Fibroblast of upper back skin (primary cell): ENCODE data around the gene RTF1.

ENCODE experiments used
- DNase-seq: peaks from one replicate; pipeline ENCODE4 v3.0.0-alpha.2; 2013

Gene RTF1

GRCh38 chr15:41490355-41490754, 73.5 kb downstream of the RTF1 start:
- DNase-seq, result peak; percentile 95

GRCh38 chr15:41491889-41492288, 75.0 kb downstream of the RTF1 start:
- no peak for DNase-seq

- DNase-seq, result no peak
Measured at GRCh38 chr15:41492597-41493204, 75.8 kb downstream of the RTF1 start.

GRCh38 chr15:41493205-41493901, 76.5 kb downstream of the RTF1 start, which contains the start of gene ITPKA:
ITPKA (plus strand) TSS chr15:41493874; CDS start chr15:41493928, 54 bp downstream.
- peak; percentile 51 for DNase-seq

GRCh38 chr15:41493902-41494189, 77.0 kb downstream of the RTF1 start:
- no peak for DNase-seq

GRCh38 chr15:41494190-41494921, 77.5 kb downstream of the RTF1 start:
- DNase-seq, result no peak

GRCh38 chr15:41494922-41495735, 78.2 kb downstream of the RTF1 start:
- no peak for DNase-seq

- no peak for DNase-seq
Measured at GRCh38 chr15:41495736-41496599, 79.1 kb downstream of the RTF1 start.

- DNase-seq, result no peak
Measured at GRCh38 chr15:41498657-41499056, 81.8 kb downstream of the RTF1 start.

- DNase-seq, result no peak
Measured at GRCh38 chr15:41499109-41499851, 82.4 kb downstream of the RTF1 start.

- DNase-seq, result no peak
Measured at GRCh38 chr15:41501191-41501917, 84.5 kb downstream of the RTF1 start.

GRCh38 chr15:41501931-41502794, 85.3 kb downstream of the RTF1 start:
- no peak for DNase-seq

- no peak for DNase-seq
Measured at GRCh38 chr15:41502795-41503668, 86.1 kb downstream of the RTF1 start.

GRCh38 chr15:41503669-41504010, 86.7 kb downstream of the RTF1 start:
- DNase-seq, result no peak

- DNase-seq, result no peak
Measured at GRCh38 chr15:41504751-41505492, 88.0 kb downstream of the RTF1 start.

- no peak for DNase-seq
Measured at GRCh38 chr15:41505776-41506175, 88.9 kb downstream of the RTF1 start.

GRCh38 chr15:41506796-41507341, 90.0 kb downstream of the RTF1 start:
- DNase-seq, result no peak

- DNase-seq, result no peak
Measured at GRCh38 chr15:41507820-41508290, 91.0 kb downstream of the RTF1 start.
